Mucosa of gallbladder (tissue), 1 donor: Measurements from ENCODE around the gene HUS1B. TPM values are rescaled to one million over a fixed set of nuclear protein-coding genes. Genes with fewer than 3 reads are reported as not detected.
"Not testable (repeated sequence)": the region's sequence is repeated elsewhere in the genome, so short reads cannot be mapped to it uniquely, and the experiment has no call there.

ENCODE experiments used
- DNase-seq: peaks from one replicate; pipeline ENCODE4 v3.0.0-alpha.2; 2020; ENCODE audit warnings: low spot score
- total RNA-seq: library from RNA; stranded (reverse); gene quantifications from one replicate; pipeline ENCODE4 v1.2.1, GENCODE V29; 2021
- donor health status: DM: no; HTN: no; CAD: no.

HUS1B gene
- total RNA-seq, 1 donor from 2014 or later, result 0.46 TPM

DNA sequence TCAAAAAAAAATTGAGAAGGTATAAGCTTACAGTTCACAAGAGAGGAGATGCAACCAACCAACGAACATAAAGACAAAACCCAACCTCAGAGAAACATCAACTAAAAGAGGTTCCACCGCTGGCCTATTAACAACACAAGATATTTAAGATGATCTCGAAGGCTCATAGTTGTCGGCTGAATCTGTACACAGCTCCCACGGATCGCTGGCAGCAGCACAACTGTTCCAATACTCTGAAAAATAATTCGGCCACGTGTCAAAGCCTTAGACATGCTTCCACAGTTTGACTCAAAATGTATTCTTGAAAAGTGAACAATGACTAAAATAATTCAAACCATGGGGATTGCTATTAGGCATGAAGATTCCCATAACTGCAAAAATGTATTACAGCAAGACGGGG is 22.4 kb upstream of the HUS1B start:
- no peak for DNase-seq

DNA sequence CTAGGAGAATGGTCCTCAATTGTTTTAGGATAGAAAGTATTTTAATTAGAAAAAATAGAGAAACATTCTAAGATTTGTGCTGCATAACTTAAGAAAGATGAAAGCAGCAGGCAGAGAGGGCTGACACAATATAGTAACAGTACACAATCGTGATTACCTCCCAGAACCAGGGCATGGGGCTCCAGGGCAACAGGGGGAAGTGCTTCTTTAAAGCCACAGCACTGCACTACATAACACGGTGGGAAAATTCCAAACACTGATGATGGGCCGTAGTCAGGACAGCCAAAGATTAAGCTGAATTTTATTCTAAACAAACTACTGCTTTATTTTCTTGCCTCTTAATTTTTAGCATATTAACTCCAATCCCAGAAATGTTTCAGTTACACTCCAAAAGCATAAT is 21.6 kb upstream of the HUS1B start:
- DNase-seq, result no peak

DNA sequence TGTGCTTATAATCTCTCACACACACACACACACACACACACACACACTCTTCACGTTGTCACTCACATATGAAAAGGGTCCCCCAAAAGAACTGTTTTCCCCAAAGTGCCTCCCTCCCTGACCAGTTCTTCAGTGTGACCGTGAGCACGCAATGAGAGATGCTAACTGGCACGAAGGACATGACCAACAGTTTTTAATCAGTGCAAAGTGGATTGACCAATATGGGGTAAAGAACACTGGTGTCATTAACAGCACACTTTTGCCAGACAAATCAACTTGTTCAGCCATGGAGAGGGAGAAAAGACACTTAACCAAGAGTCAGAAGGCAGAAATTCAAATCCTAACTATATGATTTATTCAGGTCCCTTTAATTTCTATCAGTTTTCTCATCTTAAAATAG is 21.0 kb upstream of the HUS1B start:
- DNase-seq, result no peak

DNA sequence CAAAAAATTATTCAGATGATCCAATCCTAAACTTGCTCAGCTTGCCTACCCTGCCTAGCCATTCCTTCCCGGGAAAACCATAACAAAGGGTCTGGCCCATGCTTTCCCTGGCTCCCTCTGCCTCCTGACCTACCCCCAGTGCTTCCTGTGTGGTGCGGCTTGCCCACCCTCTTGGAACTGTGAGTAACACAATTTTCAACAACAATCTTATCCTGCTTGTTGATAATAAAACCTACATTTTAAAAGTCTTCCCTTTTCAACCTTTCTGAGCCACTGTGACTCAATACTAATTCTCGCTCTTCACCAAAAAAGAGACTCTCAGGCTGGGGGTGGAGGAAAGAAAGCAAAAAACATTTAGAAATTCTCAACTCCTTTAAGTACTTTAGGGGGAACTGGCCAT is 18.1 kb upstream of the HUS1B start:
- DNase-seq, result no peak

DNA sequence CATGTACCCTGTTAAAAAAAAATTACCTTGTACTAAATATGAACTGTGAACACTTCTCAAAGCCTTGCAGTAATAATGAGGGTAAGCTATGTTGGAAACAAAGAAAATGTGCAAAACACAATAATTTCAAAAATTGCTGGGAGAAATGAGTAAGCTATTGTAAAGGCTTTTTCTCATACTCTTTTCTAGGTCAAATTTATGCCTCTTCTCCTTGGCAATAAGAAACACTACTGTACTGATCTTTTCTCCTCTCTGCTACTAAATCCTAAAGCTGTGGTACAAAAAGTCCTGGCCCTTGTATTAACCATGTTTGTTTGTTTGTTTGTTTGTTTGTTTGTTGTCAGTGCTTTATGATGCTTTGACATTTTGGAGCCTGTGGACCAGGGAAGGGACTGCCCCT is 17.5 kb upstream of the HUS1B start:
- no peak for DNase-seq

DNA sequence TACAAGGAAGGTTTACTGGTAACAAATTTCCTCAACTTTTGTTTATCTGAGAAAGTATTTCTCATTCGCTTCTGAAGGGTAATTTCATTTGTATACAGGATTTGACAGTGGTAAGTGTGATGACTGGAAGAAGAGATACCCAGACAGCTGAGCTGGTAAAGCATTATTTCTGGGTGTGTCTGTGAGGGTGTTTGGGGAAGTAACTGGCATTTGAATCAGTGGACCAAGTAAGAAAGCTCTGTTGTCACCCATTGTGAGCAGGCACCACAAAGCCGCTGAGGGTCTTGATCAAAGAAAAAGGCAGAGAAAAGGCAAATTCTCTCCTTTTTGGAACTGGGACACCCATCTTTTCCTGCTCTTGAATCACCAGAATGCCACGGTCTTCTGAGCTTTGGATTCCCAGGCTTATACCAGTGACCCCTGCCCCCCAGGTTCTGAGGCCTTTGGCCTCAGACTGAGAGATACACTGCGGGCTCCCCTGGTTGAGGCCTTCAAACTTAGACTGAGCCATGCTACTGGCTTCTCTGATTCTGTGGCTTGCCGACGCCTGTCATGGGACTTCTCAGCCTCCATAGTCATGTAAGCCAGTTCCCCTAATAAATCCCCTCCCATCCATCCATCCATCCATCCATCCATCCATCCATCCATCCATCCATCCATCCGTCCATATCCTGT is 10.5 kb upstream of the HUS1B start:
- DNase-seq, result no peak

DNA sequence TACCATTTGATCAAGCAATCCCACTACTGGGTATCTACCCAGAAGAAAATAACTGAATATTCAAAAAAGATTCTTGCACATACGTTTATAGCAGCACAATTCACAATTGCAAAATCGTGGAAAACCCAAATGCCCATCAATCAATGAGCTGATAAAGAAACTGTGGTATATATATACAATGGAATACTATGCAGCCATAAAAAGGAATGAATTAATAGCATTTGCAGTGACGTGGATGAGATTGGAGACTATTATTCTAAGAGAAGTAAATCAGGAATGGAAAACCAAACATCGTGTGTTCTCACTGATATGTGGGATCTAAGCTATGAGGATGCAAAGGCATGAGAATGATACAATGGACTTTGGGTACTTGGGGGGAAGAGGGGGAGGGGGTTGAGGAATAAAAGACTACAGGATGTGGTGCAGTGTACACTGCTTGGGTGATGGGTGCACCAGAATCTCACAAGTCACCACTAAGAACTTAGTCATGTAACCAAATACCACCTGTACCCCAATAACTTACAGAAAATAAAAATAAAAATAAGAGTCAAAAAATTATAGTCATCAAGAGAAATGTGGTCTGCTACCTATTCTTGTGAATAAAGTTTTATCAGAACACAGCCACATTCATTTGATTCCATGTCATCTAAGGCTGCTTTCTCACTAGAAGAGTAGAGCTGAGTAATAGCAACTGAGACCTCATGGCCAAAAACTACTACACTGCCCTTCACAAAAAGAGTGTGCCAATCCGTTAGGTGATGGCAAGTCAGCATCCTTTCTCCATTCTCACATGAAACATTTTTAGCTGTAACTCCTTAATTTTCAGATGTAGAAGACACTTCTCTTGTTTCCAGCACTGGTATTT is 8.7 kb upstream of the HUS1B start:
- DNase-seq, result no peak

DNA sequence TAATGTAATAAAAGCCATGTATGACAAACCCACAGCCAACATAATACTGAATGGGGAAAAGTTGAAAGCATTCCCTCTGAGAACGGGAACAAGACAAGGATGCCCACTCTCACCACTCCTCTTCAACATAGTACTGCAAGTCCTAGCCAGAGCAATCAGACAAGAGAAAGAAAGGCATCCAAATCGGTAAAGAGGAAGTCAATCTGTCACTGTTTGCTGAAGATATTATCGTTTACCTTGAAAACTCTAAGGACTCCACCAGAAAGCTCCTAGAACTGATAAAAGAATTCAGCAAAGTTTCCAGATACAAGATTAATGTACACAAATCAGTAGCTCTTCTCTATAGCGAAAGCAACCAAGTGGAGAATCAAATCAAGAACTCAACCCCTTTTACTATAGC is 6.9 kb upstream of the HUS1B start:
- DNase-seq, result not testable (repeated sequence)

DNA sequence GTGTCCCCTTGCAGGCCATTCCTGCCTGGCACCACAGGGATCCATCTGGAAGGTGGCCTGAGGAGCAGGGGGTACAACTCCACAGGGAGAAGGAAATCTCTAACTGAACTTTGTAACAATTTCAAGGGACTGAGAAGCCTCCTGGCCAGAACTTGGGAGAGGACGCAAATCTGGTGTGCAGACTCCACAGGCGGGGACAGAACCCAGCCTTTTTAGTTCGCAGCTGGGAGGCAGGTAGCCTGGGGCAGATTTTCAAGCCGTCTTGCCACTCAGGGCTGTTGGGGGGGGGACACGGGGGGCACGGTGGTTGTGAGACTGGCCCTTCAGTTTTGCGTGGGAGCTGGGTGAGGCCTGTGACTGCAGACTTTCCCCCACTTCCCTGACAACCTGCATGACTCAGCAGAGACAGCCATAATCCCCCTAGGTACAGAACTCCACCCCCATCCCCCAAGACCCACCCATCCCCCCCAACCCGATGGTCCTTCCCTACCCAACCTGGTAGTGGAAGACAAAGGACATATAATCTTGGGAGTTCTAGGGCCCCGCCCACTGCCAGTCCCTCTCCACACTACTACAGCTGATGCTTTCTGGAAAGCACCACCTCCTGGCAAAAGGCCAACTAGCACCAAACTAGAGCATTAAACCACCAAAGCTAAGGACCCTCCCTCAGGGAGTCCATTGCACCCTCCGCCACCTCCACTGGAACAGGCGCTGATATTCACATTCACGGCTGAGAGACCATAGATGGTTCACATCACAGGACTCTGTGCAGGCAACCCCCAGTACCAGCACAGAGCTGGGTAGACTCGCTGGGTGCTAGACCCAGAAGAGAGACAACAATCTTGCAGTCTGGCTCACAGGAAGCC is 3.0 kb upstream of the HUS1B start:
- no peak for DNase-seq

DNA sequence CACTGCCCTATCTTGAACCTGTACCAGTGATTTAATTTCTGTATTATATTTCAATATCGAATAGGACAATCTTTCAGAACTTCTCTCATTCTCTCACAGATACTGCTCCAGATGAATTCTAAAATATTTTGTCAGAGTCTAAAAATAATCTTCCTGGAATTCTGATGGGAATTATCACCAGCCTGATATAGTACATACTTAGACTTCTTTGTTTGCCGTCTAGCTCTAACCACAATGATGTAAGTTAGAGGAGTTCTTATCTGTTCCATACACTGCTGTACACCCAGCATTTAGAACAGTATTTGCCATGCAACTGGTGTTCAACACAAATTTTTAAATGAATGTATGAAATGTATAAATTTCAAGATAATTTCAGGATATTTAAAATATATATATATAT is 1.3 kb upstream of the HUS1B start:
- DNase-seq, result no peak

DNA sequence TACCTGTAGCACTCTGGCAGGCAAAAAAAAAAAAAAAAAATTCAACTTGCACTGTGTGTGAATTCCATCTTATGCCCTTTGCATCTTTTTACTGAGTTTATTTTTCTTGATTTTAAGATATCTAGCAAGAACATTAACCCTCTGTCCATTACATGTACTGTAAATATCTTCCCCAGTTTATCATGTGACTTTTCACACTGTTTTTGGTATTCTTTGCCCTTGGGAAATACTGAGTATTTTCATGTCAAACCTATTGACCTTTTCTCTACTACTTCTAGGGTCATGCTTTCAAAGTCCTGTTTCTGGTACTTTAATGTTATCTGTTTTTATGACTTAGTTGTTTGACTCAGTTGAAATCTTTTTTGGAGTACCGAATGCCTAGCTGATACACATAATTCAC is 843 bp upstream of the HUS1B start:
- DNase-seq, result no peak

DNA sequence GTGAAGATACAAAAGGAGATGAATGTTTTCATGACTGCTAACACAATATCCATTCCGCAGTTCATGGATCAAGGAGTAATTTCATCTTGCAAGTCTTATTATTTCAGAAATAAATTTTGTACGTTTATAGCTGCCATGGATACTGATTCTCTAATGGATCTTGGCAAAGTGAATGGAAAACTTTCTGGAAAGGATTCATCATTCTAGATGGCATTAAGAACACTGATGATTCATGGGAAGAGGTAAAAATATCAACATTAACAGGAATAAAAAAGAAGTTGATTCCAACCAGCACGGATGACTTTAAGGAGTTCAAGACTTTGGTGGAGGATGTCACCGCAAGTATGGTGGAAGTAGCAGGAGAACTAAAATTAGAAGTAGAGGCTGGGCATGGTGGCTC is 2.8 kb downstream of the HUS1B start:
- DNase-seq, result no peak

DNA sequence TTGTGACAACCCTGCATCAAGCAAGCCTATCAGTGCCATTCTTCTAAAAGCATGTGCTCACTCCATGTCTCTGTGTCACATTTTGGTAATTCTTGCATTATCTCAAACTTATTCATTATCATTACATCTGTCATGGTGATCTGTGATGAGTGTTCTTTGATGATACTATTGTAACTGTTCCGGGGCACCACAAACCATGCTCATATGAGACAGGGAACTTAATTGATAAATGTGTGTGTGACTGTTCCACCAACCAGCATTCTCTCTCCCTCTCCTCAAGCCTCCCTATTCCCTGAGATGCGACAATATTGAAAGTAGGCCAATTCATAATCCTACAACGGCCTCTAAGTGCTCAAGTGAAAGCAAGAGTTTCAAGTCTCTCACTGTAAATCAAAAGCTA is 4.0 kb downstream of the HUS1B start:
- no peak for DNase-seq

DNA sequence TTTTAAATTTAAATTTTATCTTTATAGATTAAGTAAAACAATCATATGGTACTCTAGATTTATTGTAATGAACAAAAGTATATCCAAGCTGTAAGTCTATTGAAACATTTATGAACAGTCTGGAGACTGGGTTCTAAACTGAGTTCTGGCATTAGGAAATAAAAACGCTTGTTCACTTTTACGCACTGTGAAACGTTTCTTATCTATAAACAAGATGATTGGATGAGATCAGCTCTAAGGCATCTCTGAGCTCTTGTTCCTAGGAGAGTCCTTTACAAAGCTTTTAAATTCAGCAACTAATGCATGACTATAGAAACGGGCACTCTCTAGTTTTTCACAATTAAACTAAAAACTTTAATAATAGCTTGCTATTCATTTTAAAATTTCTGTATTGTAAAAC is 6.8 kb downstream of the HUS1B start:
- DNase-seq, result no peak

DNA sequence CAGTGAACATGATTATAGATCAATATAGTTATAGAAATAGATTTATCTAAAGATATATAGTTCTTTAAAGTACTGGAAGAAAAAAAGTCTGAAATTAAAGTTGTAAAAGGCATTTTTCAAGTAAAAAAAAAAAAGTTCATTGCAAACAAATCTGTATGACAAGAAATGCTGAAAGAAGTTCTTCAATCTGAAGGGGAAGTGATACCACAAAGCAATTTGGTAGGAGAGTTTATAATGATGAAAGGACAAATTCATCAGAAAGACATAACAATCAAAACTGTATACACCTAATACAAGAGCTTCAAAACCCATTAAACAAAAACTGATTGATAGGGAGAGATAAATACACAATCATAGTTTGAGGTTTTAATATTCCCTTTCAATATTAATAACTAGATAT is 14.1 kb downstream of the HUS1B start:
- no peak for DNase-seq

DNA sequence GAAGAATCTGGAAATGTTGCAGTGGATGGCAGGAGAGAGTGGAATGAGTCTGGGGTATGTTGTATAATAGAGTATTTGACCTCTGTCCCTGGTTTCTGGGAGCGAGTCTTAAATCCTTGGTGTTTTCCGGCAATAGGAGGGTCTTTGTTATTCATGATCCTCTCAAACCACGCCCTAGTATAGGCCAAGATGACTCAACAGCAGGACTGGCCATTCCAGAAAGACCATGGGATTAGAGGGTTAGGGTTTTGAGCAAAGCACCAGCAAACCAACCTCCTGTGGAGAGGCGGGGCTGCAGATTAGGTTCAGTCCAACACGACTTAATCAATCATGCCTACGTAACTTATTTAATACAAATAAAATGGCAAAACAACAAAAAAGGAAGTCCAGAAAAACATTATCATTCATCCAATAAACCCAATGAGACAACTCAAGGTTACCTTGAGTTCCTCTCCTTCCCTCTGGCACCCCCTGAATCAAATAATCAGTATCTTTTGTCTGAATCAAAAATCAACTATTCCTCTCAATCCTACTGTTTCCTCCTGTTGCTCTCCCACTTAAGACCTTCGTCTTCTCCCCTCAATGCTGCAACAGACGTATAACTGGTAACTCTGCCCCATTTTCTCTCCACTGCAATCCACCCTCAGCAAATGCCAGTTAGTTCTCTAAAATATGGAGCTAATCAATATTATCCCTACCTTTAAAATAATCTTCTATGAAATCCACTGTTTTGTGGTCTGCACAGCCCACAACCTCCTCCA is 15.5 kb downstream of the HUS1B start:
- DNase-seq, result no peak

DNA sequence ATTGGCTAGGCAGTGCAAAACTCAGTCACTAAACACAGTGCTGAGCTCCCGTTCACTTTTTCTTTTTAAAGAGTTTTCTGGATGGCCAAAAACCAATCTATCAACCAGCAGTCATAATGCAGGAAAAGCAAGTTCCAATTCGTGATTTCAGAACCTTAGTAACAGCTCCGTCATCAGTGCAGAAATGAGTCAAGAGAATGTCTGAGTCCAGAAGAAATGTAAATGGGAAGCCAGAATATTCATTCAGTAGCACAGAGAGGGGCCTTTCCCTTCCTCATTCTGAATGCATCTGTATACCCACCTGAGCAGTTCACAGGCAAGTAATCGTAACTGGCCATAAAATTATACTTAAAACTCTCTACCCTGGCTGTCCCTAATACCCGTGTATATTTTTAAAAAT is 20.4 kb downstream of the HUS1B start:
- no peak for DNase-seq

DNA sequence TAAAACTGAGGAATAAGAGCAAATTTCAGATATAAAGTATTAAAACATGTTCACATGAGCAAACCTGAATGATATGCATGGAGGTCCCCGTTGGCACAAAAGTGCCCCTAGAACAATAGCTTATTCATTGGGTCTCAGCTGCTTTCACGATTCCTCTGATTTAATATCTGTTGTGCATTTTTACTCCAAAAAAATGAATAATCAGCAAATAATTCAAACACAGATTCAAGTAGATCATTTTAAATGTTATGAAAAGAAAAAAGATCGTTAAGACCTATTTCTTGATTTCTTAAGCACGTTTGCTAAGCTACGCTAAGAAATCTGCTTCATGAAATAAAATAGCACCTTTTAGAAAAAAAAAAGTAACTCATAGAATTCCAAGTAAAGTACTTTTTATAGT is 21.7 kb downstream of the HUS1B start:
- no peak for DNase-seq

DNA sequence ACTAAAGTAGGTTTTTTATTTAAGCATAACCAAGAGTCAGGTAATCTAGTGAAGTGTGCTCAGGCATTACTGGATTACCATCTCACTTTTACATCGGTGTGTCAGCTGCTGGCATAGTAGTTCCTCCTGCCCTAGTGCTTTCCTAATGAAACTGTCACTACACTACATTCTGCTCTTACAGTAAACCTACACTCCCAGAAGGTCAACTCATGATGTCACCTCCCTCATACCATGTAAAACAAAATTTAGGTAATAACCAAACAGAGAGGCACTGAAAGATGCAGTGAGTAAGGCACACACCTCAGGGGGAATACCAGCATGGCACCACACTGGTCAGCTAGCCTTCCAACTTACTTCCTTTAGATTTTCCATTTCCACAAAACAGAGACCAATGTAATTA is 23.3 kb downstream of the HUS1B start:
- no peak for DNase-seq

DNA sequence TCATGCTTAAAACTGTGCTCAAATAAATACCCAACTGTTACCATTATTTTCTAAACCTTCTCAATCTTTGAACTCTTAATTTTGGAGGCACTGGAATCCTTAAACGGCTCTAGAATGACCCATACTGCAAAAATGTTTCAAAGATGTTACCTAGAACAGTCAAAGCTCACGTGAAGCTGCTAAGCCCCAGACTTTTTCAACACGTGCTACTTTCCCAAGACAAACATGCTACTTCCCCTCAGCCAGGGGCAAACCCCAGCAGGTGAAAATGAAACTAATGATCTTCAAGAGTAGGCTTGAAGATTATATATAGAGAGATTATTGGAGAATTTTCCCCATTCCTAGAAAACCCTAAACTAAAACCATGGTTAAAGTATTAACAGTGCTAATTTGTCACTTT is 28.1 kb downstream of the HUS1B start:
- no peak for DNase-seq

DNA sequence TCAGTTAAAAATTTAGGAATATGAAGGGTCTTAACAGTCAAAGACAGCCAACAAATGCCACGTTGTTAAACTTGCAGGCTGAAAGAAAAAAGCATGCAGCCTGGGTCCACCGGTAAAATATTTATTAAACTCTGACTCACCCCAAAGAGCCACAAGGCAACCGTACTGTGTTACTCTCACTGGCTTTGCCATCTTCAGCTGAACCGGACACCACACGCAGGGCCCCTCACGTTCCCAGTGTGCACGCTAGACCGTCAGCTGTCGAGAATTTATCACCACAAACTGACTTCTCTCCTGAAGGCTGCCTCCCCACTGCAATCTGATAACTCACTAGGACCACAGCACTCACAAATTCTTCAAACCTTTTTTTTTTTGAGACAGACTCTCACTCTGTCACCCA is 30.7 kb downstream of the HUS1B start:
- DNase-seq, result no peak

DNA sequence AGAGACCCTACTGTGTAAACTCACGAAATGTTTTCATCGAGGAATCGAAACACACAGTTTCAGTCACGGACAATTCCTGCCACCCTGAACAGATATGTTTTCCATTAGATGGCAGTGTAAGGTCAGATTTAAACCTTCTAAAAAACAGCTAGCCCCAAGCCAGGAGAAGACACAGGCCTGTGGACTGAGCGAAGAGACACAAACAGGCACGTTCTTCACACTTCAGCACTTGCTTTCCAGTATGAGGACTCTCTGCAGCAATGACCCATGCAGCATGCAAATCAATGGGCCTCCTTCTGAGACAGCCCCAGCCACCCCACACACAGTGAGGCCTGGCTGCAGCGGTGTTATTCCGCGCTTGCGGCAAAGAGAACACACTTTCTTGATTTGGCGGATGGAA is 31.9 kb downstream of the HUS1B start:
- DNase-seq, result no peak
